ENCODE data around the gene VPS26A. TPM values are rescaled to one million over a fixed set of nuclear protein-coding genes. Genes with fewer than 3 reads are reported as not detected.

The VPS26A gene
- total RNA-seq, 1 donor from 2014 or later: 51.1 TPM

- no peak for DNase-seq (ENCODE audit: low spot score, unreplicated experiment)
- H3K27ac Mint-ChIP-seq: no peak overlapping the region
- H3K27me3 Mint-ChIP-seq: no peaks in the 10 kb centered on the region
- no peaks in the 10 kb centered on the region for H3K9me3 Mint-ChIP-seq (ENCODE audit: low read depth)
- H3K4me1 Mint-ChIP-seq (ENCODE audit: low read depth): peaks cover 11% of the 10 kb centered on the region
- H3K4me3 Mint-ChIP-seq (ENCODE audit: low read depth): no peak overlapping the region
- H3K36me3 Mint-ChIP-seq (ENCODE audit: insufficient read depth): peaks cover 4% of the 10 kb centered on the region
- no peak for TF ChIP-seq CTCF (IDR thresholded peaks at IDR 0.05; ENCODE audit: unreplicated experiment)
Measured at GRCh38 chr10:69182005-69182404, 58.0 kb downstream of the VPS26A start.

GRCh38 chr10:69186524-69186923, 62.5 kb downstream of the VPS26A start:
- Mint-ChIP-seq H3K27me3 (no peaks in the 10 kb centered on the region), H3K9me3 (ENCODE audit: low read depth) (no peaks in the 10 kb centered on the region), H3K4me3 (ENCODE audit: low read depth) (no peak overlapping the region), H3K27ac (no peak overlapping the region), H3K36me3 (ENCODE audit: insufficient read depth) (peaks cover 11% of the 10 kb centered on the region), H3K4me1 (ENCODE audit: low read depth) (peaks cover 2% of the 10 kb centered on the region)
- no peak for DNase-seq (ENCODE audit: low spot score, unreplicated experiment)
- no peak for TF ChIP-seq CTCF (IDR thresholded peaks at IDR 0.05; ENCODE audit: unreplicated experiment)

- no peaks in the 10 kb centered on the region for H3K27me3 Mint-ChIP-seq
- no peak overlapping the region for H3K27ac Mint-ChIP-seq
- H3K36me3 Mint-ChIP-seq (ENCODE audit: insufficient read depth): peaks cover 5% of the 10 kb centered on the region
- peaks cover 7% of the 10 kb centered on the region for H3K4me1 Mint-ChIP-seq (ENCODE audit: low read depth)
- no peaks in the 10 kb centered on the region for H3K9me3 Mint-ChIP-seq (ENCODE audit: low read depth)
- DNase-seq (ENCODE audit: low spot score, unreplicated experiment): no peak
- no peak for TF ChIP-seq CTCF (IDR thresholded peaks at IDR 0.05; ENCODE audit: unreplicated experiment)
- no peak overlapping the region for H3K4me3 Mint-ChIP-seq (ENCODE audit: low read depth)
Measured at GRCh38 chr10:69201045-69201444, 77.1 kb downstream of the VPS26A start.

- no peaks in the 10 kb centered on the region for H3K4me1 Mint-ChIP-seq (ENCODE audit: low read depth)
- no peak overlapping the region for H3K4me3 Mint-ChIP-seq (ENCODE audit: low read depth)
- no peak for TF ChIP-seq CTCF (IDR thresholded peaks at IDR 0.05; ENCODE audit: unreplicated experiment)
- H3K27ac Mint-ChIP-seq: no peak overlapping the region
- no peaks in the 10 kb centered on the region for H3K9me3 Mint-ChIP-seq (ENCODE audit: low read depth)
- H3K27me3 Mint-ChIP-seq: no peaks in the 10 kb centered on the region
- no peak for DNase-seq (ENCODE audit: low spot score, unreplicated experiment)
- H3K36me3 Mint-ChIP-seq (ENCODE audit: insufficient read depth): peaks cover 4% of the 10 kb centered on the region
Measured at GRCh38 chr10:69202332-69202731, 78.4 kb downstream of the VPS26A start.

GRCh38 chr10:69208761-69209160, 84.8 kb downstream of the VPS26A start:
- Mint-ChIP-seq H3K4me3 (ENCODE audit: low read depth) (no peak overlapping the region), H3K27ac (no peak overlapping the region), H3K27me3 (no peaks in the 10 kb centered on the region), H3K9me3 (ENCODE audit: low read depth) (no peaks in the 10 kb centered on the region), H3K4me1 (ENCODE audit: low read depth) (no peaks in the 10 kb centered on the region), H3K36me3 (ENCODE audit: insufficient read depth) (peaks cover 11% of the 10 kb centered on the region)
- TF ChIP-seq CTCF (IDR thresholded peaks at IDR 0.05; ENCODE audit: unreplicated experiment): no peak
- no peak for DNase-seq (ENCODE audit: low spot score, unreplicated experiment)
